ENCODE measurements around the gene KLHL40.

The KLHL40 gene

GRCh38 chr3:42670670-42671069 lies 14.7 kb upstream of the KLHL40 start:
- DNase-seq: no peak

GRCh38 chr3:42672515-42672914 lies 12.8 kb upstream of the KLHL40 start:
- no peak for DNase-seq

- DNase-seq: no peak
Observed at GRCh38 chr3:42673082-42673481, 12.3 kb upstream of the KLHL40 start.

GRCh38 chr3:42674146-42674545 lies 11.2 kb upstream of the KLHL40 start:
- DNase-seq: no peak

GRCh38 chr3:42675909-42676308 lies 9.4 kb upstream of the KLHL40 start:
- DNase-seq: no peak

- DNase-seq: no peak
Observed at GRCh38 chr3:42678447-42678846, 6.9 kb upstream of the KLHL40 start.

GRCh38 chr3:42680271-42680670 lies 5.1 kb upstream of the KLHL40 start:
- no peak for DNase-seq

GRCh38 chr3:42680806-42681205 lies 4.5 kb upstream of the KLHL40 start:
- no peak for DNase-seq

- no peak for DNase-seq
Observed at GRCh38 chr3:42681361-42682038, 3.8 kb upstream of the KLHL40 start.

GRCh38 chr3:42682301-42683070 lies 2.9 kb upstream of the KLHL40 start:
- DNase-seq: no peak

- DNase-seq: no peak
Observed at GRCh38 chr3:42683875-42684598, 1.3 kb upstream of the KLHL40 start.

GRCh38 chr3:42684632-42685362 lies 540 bp upstream of the KLHL40 start:
- DNase-seq: no peak

- DNase-seq: no peak
Observed at GRCh38 chr3:42685891-42686820, 819 bp downstream of the KLHL40 start.

- DNase-seq: no peak
Observed at GRCh38 chr3:42686832-42687650, 1.7 kb downstream of the KLHL40 start.

GRCh38 chr3:42688016-42688415 lies 2.7 kb downstream of the KLHL40 start:
- DNase-seq: no peak

- DNase-seq: no peak
Observed at GRCh38 chr3:42688487-42689420, 3.4 kb downstream of the KLHL40 start.

- no peak for DNase-seq
Observed at GRCh38 chr3:42689421-42690014, 4.2 kb downstream of the KLHL40 start.

GRCh38 chr3:42690191-42690590 lies 4.9 kb downstream of the KLHL40 start:
- DNase-seq: no peak
